Superior temporal gyrus (tissue), 1 donor: Measurements from ENCODE around the gene HPN.
"Not testable (repeated sequence)": the region's sequence is repeated elsewhere in the genome, so short reads cannot be mapped to it uniquely, and the experiment has no call there.

Source experiments
- DNase-seq: peaks from one replicate; pipeline ENCODE4 v3.0.0-alpha.2; 2016; ENCODE audit errors: extremely low spot score

The HPN gene

DNA sequence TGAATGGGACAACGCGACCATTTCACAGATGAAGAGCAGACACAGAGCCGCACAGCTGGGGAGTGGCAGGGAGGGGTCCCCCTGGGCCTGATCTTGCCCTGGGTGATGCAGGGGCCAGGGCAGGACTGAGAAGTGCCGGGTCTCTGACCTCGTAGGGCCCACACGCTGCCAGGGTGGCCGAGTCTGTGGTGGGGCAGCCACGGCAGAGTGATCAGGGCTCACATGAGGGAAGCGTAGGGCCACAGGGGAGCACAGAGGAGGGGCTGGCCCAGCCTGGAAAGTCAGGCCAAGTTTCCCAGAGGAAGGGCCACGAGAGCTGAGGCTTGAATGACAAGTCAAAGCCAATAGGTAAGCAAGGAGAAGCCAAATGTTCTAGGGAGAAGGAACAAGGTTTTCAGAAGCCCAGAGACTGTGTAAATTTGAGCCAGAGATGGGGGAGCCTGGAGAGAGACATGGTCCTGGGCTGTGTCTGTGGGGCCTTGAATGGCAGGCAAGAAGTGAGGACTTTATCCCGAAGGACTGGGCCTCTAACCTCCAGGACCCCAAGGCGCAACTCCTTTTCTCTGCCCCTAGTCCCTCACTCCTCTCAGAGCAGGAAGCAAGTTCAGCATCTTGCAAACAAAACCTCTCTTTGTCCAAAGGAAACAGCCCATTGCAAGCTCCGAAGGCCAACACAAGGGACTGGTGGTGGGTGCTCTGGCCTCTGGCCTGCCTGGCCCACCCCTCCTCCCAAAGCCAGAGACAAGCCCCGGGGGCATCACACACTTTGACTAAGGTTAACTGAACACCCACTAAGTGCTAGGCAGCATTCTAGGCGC, 42.4 kb downstream of the HPN start:
- no peak for DNase-seq

DNA sequence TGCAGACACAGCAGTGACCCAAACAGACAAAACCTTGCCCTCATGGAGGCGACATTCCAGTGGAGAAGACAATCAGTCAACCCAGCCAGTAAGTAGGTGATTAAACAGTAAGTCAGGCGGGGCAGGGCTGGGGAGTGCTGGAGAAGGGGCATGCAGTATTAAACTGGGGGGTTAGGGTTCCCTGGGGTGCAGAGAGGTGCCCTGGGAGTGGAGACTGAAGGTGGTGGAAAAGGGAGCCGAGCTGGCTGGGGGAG, 42.9 kb downstream of the HPN start:
- DNase-seq: no peak

DNA sequence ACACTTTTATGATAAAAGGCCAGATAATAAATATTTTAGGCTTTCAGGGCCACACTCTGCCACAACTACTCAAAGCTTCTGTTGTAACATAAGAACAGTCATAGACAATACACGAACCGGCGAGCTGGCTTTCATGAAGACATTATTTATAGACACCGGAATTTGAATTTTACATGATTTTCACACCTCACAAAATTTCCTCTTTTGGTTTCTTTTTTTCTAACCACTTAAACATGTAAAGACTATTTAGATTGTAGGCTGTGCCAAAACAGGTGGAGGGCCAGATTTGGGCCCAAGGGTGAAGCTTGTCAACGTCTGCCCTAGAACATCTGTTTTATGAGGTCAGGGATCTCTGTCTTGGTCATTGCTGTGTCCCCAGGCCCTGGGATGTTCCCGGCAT, 44.4 kb downstream of the HPN start:
- peak; percentile 63 for DNase-seq

DNA sequence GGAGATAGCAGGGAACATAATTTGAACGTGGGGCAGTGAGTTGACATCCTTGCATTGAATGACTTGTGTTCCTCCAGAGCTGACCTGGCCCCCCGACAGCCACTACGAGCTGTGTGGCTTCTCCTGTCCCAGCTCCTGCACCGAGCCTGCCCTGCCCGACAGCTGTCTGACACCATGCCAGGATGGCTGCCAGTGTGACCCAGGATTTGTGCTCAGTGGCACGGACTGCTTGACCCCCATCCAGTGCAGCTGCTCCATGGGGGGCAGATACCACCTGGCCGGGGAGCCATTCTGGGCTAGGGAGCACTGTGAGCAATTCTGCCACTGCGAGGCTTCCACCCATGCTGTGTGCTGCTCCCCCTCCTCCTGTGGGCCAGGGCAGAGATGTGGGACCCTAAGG, 44.9 kb downstream of the HPN start:
- no peak for DNase-seq

DNA sequence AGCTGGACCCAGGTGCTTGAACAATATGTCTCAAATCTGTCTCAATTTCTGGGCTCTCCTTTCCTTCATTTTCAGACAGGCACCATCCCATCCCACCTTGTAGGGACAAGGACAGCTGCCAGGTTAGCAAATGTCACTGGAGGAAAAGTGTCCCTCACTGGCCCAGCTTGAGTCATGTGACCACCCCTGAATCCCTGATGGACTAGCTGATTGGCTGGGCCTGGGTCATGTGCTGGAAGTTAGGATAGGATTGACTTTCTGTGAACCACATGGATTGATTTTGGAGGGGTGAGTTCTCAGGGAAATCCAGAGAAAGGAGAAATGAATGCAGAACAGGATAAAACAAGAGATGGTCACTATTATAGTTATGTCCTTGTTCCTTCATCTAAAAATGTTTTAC, 45.9 kb downstream of the HPN start:
- no peak for DNase-seq

DNA sequence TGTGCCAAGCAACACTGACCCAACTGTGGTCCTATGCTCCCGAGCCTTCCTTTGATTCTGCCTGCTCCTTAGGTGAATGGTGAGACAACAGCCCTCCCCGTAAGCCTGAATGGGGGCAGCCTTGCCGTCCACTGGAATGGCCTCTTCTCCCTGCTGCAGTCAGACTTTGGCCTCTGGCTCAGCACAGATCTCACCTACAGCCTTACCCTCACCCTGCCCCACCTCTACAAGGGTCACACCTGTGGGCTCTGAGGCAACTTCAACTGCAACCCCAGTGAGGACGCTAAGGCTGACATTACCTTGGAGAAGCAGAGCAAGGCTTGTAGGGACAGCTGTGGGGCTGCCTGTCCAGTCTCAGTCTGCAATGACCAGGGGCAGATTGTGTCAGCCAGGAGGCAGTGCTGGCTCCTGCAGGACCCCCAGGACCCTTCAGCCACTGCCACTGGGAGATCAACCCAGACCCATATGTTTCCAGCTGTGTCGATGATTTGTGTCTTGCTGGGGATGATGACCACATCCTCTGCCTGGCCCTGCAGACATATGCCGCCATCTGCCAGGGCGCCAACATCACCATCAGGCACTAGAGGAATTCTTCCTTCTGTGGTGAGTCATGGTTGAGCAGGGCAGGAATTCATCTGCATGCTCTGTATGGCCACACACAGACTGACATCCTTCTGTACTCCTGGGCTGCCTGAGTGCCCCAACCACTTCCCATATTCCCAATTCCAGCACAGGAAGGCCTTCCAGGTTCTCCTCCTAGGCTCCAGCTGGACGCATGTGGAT, 46.8 kb downstream of the HPN start:
- DNase-seq: no peak

DNA sequence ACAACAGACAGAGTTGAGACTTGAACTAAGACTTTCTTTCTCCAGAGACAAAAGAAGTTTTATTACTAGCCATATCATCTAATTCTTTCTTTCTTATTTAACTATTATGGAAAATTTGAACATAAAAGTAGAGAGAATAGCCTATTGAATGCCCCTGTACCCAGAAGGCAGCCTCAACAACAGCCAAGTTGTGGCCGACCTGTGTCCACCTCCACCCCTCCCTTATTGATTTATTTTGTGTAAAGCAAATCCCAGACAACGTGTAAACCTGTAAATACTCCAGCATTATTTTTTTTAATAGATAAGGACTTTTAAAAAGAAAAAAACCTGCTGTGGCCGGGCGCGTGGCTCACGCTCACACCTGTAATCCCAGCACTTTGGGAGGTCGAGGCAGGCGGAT, 48.0 kb downstream of the HPN start:
- no peak for DNase-seq

DNA sequence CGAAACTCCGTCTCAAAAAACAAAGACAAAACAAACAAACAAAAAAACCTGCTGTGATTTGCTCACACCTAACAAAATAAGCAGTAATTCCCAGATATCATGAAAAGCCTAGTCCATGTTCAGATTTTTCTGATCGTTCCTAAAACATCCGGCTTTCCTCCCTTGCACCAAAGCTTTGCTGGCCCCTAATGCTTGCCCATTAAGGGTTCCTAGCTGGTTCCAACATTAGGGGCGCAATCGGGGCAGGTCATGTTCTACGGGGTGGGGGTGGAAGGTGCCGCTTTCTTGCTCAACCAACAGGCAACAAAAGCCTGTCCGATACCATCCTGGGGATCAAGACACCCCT, 48.6 kb downstream of the HPN start:
- DNase-seq: no peak

DNA sequence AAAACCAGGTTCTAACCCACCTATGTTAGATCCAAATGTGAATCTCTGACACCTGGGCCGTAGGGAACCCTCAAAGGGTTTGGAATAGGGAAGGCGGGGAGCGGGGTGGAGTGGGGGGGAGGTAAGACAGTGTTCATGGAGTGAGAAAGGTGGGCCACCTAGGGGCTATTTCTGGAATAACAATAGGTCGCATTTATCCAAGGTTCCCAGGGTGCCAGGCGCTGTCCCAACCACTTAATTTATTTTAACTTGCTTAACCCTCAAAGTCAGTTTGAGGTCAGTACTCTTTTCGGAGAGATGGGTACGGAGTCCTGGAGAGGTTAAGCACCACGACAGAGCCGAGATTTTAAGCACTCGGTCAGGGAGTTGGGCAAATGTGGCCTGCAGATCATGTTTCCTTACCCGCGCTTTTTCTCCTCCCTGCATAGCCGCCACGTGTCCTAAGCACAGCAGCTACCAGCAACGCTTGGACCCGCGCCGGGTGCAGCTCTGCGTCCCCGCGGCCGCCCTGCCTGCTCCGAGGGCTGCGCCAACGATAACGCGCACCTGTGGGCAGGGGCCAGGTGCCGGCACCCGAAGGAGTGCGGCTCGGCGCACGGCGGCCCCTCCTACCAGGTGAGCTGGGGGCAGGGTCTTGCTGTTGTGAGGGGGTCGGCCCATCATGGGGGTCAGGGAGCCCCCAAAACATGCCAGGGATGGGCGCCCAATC, 49.1 kb downstream of the HPN start:
- DNase-seq: peak; percentile 89

DNA sequence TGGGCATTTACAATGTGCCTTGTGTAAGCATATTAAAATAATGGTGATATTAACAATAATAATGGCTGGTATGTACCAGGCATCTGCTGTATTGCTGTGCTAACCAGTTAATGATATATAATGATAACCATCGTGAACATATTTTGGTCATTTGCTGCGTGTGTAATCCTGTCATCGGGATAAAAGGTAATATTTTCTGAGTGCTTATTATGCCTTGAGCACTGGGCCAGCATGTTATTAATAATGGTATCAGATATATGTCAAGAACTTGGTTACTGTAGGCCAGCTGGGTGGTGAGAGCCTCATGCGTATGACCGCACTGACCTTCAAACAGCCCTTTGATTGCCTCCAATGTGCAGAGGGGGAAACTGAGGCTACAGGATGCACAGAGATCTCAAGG, 51.9 kb downstream of the HPN start:
- no peak for DNase-seq

DNA sequence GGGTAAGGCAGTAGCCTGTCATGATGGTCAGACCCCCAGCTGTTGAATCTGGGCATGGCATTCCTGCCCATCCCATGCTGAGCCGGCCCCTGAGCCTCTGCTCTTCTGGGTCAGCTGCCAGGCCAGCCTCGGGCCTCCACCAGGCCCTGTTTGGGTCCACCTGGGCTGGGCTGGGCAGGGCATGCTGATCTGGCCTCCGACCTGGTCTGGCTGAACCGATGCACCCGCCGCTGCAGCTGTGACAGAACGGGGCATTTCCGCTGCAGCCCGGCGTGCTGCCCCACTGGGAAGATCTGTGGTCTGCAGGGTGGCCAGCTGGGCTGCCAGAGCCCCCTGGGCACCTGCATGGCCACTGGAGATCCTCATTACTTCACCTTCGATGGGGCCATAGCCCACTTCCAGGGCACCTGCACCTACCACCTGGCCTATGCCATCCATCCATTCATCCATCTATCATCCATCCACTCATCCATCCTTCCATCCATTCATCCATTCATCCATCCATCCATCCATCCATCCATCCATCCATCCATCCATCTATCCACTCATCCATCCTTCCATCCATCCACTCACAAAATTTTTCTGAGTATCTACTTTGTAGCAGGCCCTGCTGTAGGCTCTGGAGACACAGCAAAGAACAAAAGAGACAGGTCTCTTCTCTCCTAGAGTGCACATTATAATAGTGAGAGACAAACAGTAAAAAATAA, 52.6 kb downstream of the HPN start:
- no peak for DNase-seq

DNA sequence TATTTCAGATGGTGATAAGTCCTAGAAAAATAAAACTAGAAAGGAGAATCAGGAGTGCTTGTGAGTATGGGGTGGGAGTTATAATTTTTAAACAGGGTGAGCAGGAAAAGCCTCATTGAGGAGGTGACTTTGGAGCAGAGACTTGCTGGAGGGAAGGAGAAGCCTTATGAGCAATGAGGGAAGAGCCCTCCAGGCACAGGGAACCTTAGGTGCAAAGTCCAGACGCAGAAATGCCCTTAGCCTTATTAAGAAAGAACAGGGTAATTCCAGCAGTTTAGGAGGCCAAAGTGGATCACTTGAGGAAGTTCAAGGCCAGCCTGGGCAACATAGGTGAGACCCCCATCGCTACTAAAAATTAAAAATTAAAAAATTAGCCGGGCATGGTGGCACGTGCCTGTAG, 53.1 kb downstream of the HPN start:
- DNase-seq: no peak

DNA sequence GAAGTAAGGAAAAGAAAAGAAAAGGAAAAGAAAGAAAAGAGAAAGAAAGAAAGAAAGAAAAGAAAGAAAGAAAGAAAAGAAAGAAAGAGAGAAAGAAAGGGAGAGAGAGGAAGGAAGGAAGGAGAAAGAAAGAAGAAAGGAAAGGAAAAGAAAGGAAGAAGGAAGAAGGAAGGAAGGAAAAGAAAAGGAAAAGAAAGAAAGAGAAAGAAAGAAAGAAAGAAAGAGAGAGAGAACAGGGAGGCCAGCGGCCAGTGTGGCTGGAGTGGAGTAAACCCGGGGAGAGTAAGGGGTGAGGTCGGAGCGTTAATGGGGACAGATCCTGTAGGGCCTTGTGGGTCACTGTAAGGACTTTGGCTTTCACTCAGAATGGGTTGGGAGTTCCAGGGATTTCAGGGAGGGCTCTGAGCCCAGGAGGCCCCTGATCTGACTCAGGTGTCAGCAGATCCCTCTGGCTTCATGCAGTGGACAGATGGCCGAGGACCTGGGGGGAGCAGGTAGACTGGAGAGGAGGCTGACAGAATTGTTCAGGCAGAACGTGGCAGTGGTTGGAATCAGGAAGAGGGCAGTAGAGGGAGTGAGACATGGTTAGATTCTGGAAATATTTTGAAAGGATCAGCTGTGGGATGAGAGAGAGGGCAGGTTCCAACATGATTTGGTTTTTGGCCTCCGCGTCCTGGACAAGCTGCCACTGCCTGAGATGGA, 54.3 kb downstream of the HPN start:
- DNase-seq: no peak

DNA sequence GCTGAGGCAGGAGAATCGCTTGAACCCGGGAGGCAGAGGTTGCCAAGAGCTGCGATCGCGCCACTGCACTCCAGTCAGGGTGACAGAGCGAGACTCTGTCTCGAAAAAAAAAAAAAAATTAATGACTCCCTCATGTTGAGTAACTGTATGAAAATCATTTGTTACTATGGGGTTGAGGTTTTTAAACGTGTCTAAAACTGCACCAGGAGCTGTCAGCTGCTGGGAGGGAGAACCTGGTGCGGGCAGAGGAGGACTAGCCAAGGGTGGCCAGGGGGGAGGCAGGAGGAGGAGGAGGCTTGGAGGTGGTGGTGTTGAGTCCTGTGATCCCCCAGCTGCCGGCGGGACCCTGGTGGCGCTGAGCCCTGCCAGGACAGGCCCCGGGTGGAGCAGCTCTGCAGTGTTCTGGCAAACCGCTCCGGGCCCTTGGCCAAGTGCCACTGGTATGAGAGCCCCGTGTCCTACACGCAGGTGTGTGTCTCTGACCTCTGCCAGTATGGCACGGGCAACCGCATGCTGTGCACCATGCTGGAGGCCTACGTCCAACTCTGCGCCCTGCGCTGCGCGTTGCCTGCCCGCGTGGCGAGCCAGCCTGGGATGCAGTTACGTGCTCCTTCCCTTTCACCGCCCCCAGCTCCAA, 57.0 kb downstream of the HPN start:
- DNase-seq: no peak

DNA sequence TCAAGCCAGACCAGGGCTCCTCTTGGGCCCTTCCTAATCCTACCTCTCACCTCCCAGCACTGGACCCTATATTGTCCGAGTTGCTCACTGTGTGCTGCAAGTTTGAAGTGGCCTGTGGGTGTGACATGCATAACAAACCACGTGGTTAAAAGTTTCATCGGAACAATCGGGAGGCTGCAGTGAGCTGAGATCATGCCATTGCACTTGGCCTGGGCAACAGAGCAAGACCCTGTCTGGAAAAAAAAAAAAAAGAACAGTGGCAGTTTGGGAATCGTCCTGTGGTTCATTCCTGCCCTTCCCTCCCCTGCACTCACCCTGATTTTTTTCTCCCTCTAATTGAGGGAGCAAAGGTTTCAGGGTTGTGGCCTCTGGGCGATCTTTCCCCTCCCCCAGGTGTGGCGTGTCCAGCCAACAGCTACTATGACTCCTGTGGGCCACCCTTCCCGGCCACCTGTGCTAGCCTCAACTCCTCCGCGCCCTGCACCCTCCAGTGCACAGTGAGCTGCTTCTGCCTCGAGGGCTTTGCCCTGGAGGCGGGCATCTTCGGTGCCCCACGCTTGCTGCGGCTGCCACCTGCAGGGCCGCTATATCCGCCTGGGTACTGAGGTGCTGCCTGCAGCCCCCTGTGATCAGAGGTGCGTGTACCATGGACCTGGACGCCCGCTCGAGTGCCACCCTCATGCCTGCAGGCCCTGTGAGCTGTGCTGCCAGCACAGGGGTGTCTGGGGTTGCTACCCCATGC, 57.8 kb downstream of the HPN start:
- DNase-seq: no peak

DNA sequence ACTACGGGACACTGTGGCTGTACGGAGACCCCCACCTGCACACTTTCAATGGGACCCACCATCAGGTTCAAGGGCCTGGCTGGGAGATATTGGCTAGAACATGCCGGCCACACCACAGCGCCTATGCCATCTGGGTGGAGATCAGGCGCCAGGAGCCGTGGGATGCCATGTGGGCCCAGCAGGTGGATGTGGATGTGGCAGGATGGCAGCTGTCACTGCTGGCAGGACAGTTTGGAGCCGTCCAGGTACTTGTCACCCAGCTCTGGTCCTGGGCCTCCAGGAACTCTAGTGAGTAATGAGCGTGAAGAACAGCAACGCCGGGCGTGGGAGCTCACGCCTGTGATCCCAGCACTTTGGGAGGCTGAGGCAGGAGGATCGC, 58.4 kb downstream of the HPN start:
- no peak for DNase-seq

DNA sequence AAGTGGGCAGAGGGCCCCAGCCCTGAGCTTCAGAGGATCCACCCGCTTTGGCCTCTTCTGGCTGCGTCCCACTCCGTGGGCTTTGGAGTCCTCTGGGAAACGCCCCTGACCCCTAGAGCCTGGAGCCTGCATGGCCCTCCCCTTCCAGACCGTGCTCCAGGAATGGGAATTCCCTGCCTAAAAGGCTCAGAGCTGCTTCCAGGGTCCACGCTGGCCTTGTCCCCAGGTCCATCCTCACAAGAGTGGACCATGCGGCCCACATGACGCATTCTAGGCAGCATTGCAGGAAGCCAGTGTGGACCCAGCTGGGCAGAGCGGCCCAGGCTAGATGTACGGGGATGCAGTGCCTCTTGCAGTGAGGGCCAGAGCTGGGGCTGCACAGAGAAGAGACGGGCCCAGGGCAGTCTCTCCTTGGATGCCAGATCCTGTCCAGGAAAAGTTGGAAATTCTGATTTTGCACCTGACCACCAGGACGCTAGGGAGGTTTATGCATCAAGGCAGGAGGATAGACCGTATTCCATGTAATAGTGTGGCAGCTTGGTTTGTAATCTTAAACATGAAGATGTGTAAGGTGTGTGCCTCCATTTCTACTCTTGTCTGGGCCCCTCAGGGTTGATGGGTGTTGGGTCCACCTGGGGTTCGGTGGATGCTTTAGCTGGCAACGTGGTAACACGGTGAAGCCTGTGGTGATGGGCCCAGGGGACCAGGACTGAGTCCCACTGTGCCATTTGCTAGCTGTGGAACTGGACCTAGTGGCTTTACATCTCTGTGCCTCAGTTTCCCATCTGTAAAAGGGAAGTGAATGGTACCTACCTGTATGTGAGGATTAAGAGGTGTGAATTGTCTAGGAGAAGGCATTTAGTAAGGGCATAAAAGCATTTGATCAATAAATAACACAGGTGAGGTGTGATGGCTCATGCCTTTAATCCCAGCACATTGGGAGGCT, 59.3 kb downstream of the HPN start:
- no peak for DNase-seq

DNA sequence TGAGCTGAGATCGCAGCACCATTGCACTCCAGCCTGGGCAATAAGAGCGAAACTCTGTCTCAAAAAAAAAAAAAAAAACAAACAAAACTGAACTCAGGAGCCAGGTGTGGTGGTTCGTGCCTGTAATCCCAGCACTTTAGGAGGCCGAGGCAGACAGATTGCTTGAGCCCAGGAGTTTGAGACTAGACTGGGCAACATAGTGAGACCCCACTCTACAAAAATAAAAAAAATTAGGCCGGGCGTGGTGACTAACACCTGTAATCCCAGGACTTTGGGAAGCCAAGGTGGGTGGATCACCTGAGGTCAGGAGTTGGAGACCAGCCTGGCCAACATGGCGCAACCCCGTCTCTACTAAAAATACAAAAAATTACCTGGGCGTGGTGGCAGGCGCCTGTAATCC, 60.4 kb downstream of the HPN start:
- DNase-seq: not testable (repeated sequence)

DNA sequence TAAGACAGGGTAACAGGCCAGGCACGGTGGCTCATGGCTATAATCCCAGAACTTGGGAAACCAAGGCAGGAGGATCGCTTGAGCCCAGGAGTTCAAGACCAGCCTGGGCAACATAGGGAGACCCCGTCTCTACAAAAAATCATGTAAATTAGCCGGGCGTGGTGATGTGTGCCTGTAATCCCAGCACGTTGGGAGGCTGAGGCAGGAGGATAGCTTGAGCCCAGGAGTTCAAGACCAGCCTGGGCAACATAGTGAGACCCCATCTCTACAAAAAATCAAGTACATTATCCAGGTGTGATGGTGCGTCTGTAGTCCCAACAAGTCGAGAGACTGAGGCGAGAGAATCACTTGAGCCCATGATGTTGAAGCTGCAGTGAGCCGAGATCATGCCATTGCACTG, 62.1 kb downstream of the HPN start:
- DNase-seq: not testable (repeated sequence)

DNA sequence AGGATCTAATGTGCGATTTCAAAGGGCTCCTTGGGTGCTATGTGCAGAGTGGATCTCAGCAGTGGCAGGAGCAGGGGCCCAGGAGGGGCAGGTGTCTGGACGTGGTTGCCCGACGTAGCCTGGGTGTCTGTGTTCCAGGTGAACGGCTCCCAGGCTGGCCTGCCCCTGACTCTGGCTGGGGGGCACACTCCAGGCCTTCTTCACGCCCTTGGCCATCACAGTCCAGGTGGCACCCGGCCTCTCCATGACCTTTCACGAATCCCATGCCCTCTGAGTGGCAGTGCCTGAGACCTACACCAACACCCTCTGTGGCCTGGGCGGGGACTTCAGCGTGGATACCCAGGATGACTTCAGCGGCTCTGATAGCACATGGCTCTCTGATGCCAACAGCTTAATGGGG, 62.8 kb downstream of the HPN start:
- DNase-seq: no peak
